Prostate gland (tissue), 2 donors: ENCODE results near the gene KIF11. TPM values are rescaled to one million over a fixed set of nuclear protein-coding genes. Genes with fewer than 3 reads are reported as not detected.

Experiments
- DNase-seq: peaks from one replicate; pipeline ENCODE4 v3.0.0-alpha.2; 2019; ENCODE audit warnings: low spot score
- H3K27ac ChIP-seq, 2 donors: fragments of 200-600 bp; sonication (generic); 2 replicates each; pipeline ENCODE4 v1.5.1; 2017 to 2019
- H3K27me3 ChIP-seq: fragments of 200-600 bp; sonication (generic); replicated peaks from 2 replicates; pipeline ENCODE4 v1.5.1; 2019; ENCODE audit not compliant: insufficient read depth
- H3K36me3 ChIP-seq, 2 donors: fragments of 200-600 bp; sonication (generic); 1 replicate in 1 of 2; 2 replicates in 1 of 2; pipeline versions ENCODE4 v1.5.1 to v1.8.1; 2017 to 2019
- H3K4me1 ChIP-seq: fragments of 200-600 bp; sonication (generic); replicated peaks from 2 replicates; pipeline ENCODE4 v1.5.1; 2019
- H3K4me3 ChIP-seq, 2 donors: fragments of 200-600 bp; sonication (generic); 2 replicates each; pipeline ENCODE4 v1.5.1; 2017 to 2019
- H3K9me3 ChIP-seq: fragments of 200-600 bp; sonication (generic); 2 replicates; pipeline ENCODE4 v1.5.1; 2017
- CTCF ChIP-seq, 4 experiments: fragments of 200-600 bp in 2 of 4; fragments of 450-650 bp in 2 of 4; sonication (generic) in 2 of 4; IDR thresholded peaks; 1 replicate in 3 of 4; 2 replicates in 1 of 4; pipeline ENCODE4 v1.5.1; 2016 to 2019; ENCODE audit warnings: antibody characterized with exemption in 4 of 4, mild to moderate bottlenecking in 2 of 4, moderate library complexity in 2 of 4
- POLR2A ChIP-seq: fragments of 450-650 bp; IDR thresholded peaks from one replicate; pipeline ENCODE4 v1.6.1; 2016; ENCODE audit warnings: antibody characterized with exemption, mild to moderate bottlenecking
- POLR2AphosphoS5 ChIP-seq: sonication (generic); formaldehyde crosslinking; IDR thresholded peaks from one replicate; pipeline ENCODE4 v1.6.1; 2017; ENCODE audit warnings: antibody characterized with exemption
- WGBS: methylation state at CpG from one replicate; pipeline ENCODE4 v1.1.5; 2018; 5-methylcytosine and 5-hydroxymethylcytosine counted together
- intact Hi-C: fragments of 100-400 bp; cut with DNase I; formaldehyde crosslinking; loops from one replicate; pipeline ENCODE4 v1.14.2; 2022
- total RNA-seq, 2 donors: library from RNA; depleted of rRNA; stranded (reverse); fragments of >200 nt; gene quantifications; one replicate each; pipeline ENCODE4 v1.1.0, GENCODE V29; 2016

KIF11 gene
- total RNA-seq, 2 donors from 2014 or later, result 3.0 to 5.5 TPM

- 97% methylated on average over 1 of the region's 1 CpG for WGBS
- no peak for TF ChIP-seq POLR2A
- no peak for TF ChIP-seq POLR2AphosphoS5
- no peak for TF ChIP-seq CTCF (IDR thresholded peaks at IDR 0.05)
- Histone ChIP-seq H3K27ac (no peak overlapping the region), H3K4me1 (peaks cover 6% of the 10 kb centered on the region), H3K9me3 (no peaks in the 10 kb centered on the region), H3K27me3 (no peaks in the 10 kb centered on the region), H3K4me3 (no peak overlapping the region), H3K36me3 (no peaks in the 10 kb centered on the region)
- intact Hi-C loops, result no loop called here
- no peak for DNase-seq
Observed at GRCh38 chr10:92598321-92598720, 5.4 kb downstream of the KIF11 start.

GRCh38 chr10:92604841-92605240 lies 11.9 kb downstream of the KIF11 start:
- H3K27me3 ChIP-seq, result no peaks in the 10 kb centered on the region
- WGBS, result 78% methylated on average over 2 of the region's 2 CpGs
- no peaks in the 10 kb centered on the region for H3K4me1 ChIP-seq
- DNase-seq, result no peak
- no peaks in the 10 kb centered on the region for H3K36me3 ChIP-seq
- H3K4me3 ChIP-seq, result no peak overlapping the region
- no peaks in the 10 kb centered on the region for H3K9me3 ChIP-seq
- no peak for TF ChIP-seq CTCF (IDR thresholded peaks at IDR 0.05)
- TF ChIP-seq POLR2AphosphoS5, result no peak
- TF ChIP-seq POLR2A, result no peak
- no peak overlapping the region for H3K27ac ChIP-seq
- intact Hi-C loops, result no loop called here

DNA sequence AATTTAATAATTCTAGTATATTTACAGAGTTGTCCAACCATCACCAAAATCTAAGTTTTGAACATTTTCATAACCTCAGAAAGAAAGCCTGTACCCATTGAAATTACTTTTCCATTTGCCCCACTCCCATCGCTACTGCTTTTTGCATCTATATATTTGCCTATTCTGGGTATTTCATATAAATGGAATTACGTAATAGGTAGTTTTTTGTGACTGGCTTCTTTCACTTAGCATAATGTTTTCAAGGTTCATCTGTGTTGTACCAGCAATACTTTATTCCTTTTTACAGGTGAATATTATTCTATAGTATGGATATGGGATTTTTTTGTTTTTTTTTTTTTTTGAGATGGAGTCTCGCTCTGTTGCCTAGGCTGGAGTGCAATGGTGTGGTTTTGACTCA lies 22.6 kb downstream of the KIF11 start:
- H3K4me3 ChIP-seq, result no peak overlapping the region
- H3K27ac ChIP-seq, result no peak overlapping the region
- no peaks in the 10 kb centered on the region for H3K27me3 ChIP-seq
- H3K36me3 ChIP-seq, result no peaks in the 10 kb centered on the region
- TF ChIP-seq POLR2A (no peak), POLR2AphosphoS5 (no peak), CTCF (IDR thresholded peaks at IDR 0.05) (no peak)
- H3K9me3 ChIP-seq, result no peaks in the 10 kb centered on the region
- H3K4me1 ChIP-seq, result no peaks in the 10 kb centered on the region
- intact Hi-C loops, result no loop called here
- DNase-seq, result no peak
- over 99% methylated on average over 3 of the region's 3 CpGs for WGBS

- Histone ChIP-seq H3K4me3 (no peak overlapping the region), H3K9me3 (no peaks in the 10 kb centered on the region), H3K27ac (no peak overlapping the region), H3K4me1 (no peaks in the 10 kb centered on the region), H3K36me3 (no peaks in the 10 kb centered on the region), H3K27me3 (no peaks in the 10 kb centered on the region)
- DNase-seq, result no peak
- intact Hi-C loops, result no loop called here
- TF ChIP-seq POLR2AphosphoS5, result no peak
- TF ChIP-seq POLR2A, result no peak
- TF ChIP-seq CTCF (IDR thresholded peaks at IDR 0.05), result no peak
Observed at GRCh38 chr10:92619368-92619767, 26.4 kb downstream of the KIF11 start.

DNA sequence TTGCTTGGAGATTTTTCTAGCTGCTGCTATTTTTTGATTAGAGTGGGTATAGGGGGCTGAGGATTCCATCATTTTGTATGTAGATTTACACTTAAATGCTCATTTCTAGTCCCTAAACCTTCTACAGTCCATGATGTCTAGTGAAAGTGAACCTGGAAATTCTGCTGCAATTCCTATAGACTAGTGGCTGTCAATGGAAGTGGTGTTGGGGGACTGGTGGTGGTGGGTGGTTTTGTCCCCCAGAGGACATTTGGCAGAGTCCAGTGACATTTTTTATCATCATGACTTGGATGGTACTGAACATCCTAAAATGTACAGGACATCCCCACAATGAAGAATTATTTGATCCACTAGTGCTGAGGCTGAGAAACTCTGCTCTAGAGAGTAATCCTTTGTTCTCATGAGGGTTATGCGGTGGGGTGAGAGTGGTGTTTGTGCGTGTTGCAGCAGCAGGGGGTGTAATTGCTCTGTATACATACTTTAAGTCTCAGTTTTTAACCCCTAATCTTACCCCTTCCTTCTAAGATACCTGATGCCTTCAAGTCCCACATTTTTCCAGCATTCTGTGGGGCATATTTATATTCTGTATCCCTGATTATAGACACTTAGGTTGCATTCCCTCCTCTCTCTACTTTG lies 35.0 kb downstream of the KIF11 start:
- H3K27ac ChIP-seq, result no peak overlapping the region
- WGBS, result 51% methylated on average over 2 of the region's 2 CpGs
- no peak overlapping the region for H3K4me3 ChIP-seq
- no peaks in the 10 kb centered on the region for H3K4me1 ChIP-seq
- DNase-seq, result no peak
- H3K36me3 ChIP-seq, result no peaks in the 10 kb centered on the region
- H3K27me3 ChIP-seq, result no peaks in the 10 kb centered on the region
- intact Hi-C loops, result no loop called here
- TF ChIP-seq CTCF (IDR thresholded peaks at IDR 0.05) (no peak), POLR2AphosphoS5 (no peak), POLR2A (no peak)
- H3K9me3 ChIP-seq, result no peaks in the 10 kb centered on the region
